Spleen (tissue), 11 donors: ENCODE results near the gene FHIT. TPM values are rescaled to one million over a fixed set of nuclear protein-coding genes. Genes with fewer than 3 reads are reported as not detected.

ENCODE experiments used
- DNase-seq: peaks from one replicate; pipeline ENCODE4 v3.0.0-alpha.2; 2020
- H3K27ac ChIP-seq, 8 donors: fragments of 200-600 bp; sonication (generic) in 7 of 8; 1 replicate in 4 of 8; 2 replicates in 4 of 8; pipeline versions ENCODE4 v1.5.0 to v1.8.0; 2016 to 2021; ENCODE audit warnings: inconsistent platforms in 4 of 8, mild to moderate bottlenecking in 4 of 8, moderate library complexity in 1 of 8
- H3K27me3 ChIP-seq, 7 donors: fragments of 200-600 bp; sonication (generic) in 6 of 7; replicated peaks in 1 of 7; 1 replicate in 4 of 7; 2 replicates in 3 of 7; pipeline versions ENCODE4 v1.5.0 to v1.8.0; 2016 to 2021; ENCODE audit warnings: inconsistent platforms in 3 of 7, mild to moderate bottlenecking in 1 of 7
- H3K36me3 ChIP-seq, 6 donors: fragments of 200-600 bp; sonication (generic) in 5 of 6; 1 replicate in 4 of 6; 2 replicates in 2 of 6; pipeline versions ENCODE4 v1.5.0 to v1.8.0; 2016 to 2021; ENCODE audit warnings: inconsistent platforms in 2 of 6
- H3K4me1 ChIP-seq, 6 donors: fragments of 200-600 bp; sonication (generic) in 5 of 6; 1 replicate in 3 of 6; 2 replicates in 3 of 6; pipeline versions ENCODE4 v1.5.0 to v1.8.0; 2016 to 2021; ENCODE audit warnings: inconsistent platforms in 3 of 6
- H3K4me3 ChIP-seq, 8 donors: fragments of 200-600 bp; sonication (generic) in 7 of 8; 1 replicate in 4 of 8; 2 replicates in 4 of 8; pipeline versions ENCODE4 v1.5.0 to v1.8.0; 2016 to 2021; ENCODE audit warnings: inconsistent platforms in 4 of 8, mild to moderate bottlenecking in 4 of 8, moderate library complexity in 2 of 8
- H3K9me3 ChIP-seq, 8 donors: fragments of 200-600 bp; sonication (generic) in 7 of 8; 1 replicate in 4 of 8; 2 replicates in 4 of 8; pipeline versions ENCODE4 v1.5.0 to v1.8.0; 2016 to 2021; ENCODE audit warnings: inconsistent platforms in 4 of 8
- POLR2A ChIP-seq, 3 donors: fragments of 450-650 bp; IDR thresholded peaks; one replicate each; pipeline ENCODE4 v1.5.1; 2017; ENCODE audit warnings: antibody characterized with exemption in 3 of 3, mild to moderate bottlenecking in 1 of 3
- POLR2AphosphoS5 ChIP-seq, 3 donors: sonication (generic); formaldehyde crosslinking; IDR thresholded peaks; one replicate each; pipeline ENCODE4 v1.5.1; 2017; ENCODE audit warnings: antibody characterized with exemption in 3 of 3
- WGBS, 5 donors: extraction: QIAGEN DNeasy Blood & Tissue Kit in 3 of 5; methylation state at CpG; one replicate each; pipeline versions ENCODE4 v1.1.5 to v1.1.7; 2013 to 2018; 5-methylcytosine and 5-hydroxymethylcytosine counted together
- intact Hi-C: fragments of 100-400 bp; cut with DNase I; formaldehyde crosslinking; loops from one replicate; pipeline ENCODE4 v1.15.0; 2023; ENCODE audit warnings: low total_unique reads
- polyA plus RNA-seq, 3 donors: library from polyadenylated mRNA; stranded (reverse); fragments of 200-250 nt; gene quantifications; one replicate each; pipeline ENCODE4 v1.2.1, GENCODE V29; 2013
- total RNA-seq, 7 donors: library from RNA; depleted of rRNA in 3 of 7; stranded (reverse); fragments of >200 nt in 3 of 7; fragmentation: NEBNext Ultra II Directional in 4 of 7; extraction: Animal tissue kit (Norgen Biotek cat#: 25700) in 4 of 7; gene quantifications; one replicate each; pipeline versions ENCODE4 v1.1.0 to v1.2.1, GENCODE V29; 2016 to 2021
- TF ChIP-seq, protein P1 (sequence below), 11 experiments: fragments of 200-600 bp in 7 of 11; fragments of 450-650 bp in 4 of 11; sonication (generic) in 4 of 11; IDR thresholded peaks in 8 of 11; conservative IDR thresholded peaks in 3 of 11; 1 replicate in 7 of 11; 2 replicates in 4 of 11; pipeline versions ENCODE4 v1.4.0 to v1.8.0; 2016 to 2021; ENCODE audit warnings: antibody characterized with exemption in 11 of 11, inconsistent platforms in 4 of 11, mild to moderate bottlenecking in 1 of 11
- donor health status: healthy with polysubstance abuse.
- donor health status: DM: no; HTN: no; CAD: no; lungs with moderate emphysema.
- donor health status: DM: no; HTN: no; CAD: no.
- donor health status: Bipolar disorder and iron deficiency.
- donor health status: healthy.
- donor health status: DM: no; HTN: no; CAD: no.
- donor health status: DM: yes; HTN: yes; CAD: no.

FHIT gene
- total and polyA plus RNA-seq, 10 donors, result 4.1 to 23.1 (median 12.2) TPM

DNA sequence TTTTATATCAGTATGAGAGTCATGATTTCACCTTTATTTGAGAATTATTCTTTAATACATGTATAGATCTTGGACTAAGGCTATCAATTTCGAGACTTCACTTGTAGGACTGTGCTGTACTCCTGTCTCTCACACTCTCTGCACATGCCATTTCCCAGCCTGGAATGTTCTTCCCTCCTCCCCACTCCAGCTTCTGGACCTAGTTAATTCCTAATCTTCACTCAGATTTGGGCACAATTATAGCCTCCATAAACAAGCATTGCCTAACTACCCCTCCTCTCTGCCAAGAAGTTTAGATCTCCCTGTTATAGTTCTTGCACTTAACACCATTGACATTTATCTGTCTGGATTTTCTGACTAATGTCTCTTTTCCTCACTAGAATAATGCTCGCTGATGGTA lies 88.3 kb downstream of the FHIT start:
- Histone ChIP-seq H3K4me3 (no peak overlapping the region), H3K36me3 (peaks cover 0 to 11% (median 0%) of the 10 kb centered on the region in 6 donors), H3K27me3 (no peaks in the 10 kb centered on the region), H3K4me1 (no peaks in the 10 kb centered on the region), H3K9me3 (peaks cover 0 to 14% (median 8%) of the 10 kb centered on the region in 8 donors), H3K27ac (no peak overlapping the region)
- DNase-seq, result no peak
- WGBS, 5 donors, result 85 to 91% (median 87%) methylated on average over 2 of the region's 2 CpGs
- intact Hi-C loops, result no loop called here
- no peak for TF ChIP-seq POLR2A (IDR thresholded peaks at IDR 0.05)
- TF ChIP-seq, protein P1, sequence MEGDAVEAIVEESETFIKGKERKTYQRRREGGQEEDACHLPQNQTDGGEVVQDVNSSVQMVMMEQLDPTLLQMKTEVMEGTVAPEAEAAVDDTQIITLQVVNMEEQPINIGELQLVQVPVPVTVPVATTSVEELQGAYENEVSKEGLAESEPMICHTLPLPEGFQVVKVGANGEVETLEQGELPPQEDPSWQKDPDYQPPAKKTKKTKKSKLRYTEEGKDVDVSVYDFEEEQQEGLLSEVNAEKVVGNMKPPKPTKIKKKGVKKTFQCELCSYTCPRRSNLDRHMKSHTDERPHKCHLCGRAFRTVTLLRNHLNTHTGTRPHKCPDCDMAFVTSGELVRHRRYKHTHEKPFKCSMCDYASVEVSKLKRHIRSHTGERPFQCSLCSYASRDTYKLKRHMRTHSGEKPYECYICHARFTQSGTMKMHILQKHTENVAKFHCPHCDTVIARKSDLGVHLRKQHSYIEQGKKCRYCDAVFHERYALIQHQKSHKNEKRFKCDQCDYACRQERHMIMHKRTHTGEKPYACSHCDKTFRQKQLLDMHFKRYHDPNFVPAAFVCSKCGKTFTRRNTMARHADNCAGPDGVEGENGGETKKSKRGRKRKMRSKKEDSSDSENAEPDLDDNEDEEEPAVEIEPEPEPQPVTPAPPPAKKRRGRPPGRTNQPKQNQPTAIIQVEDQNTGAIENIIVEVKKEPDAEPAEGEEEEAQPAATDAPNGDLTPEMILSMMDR (IDR thresholded peaks at IDR 0.05 in 8 of 11, conservative IDR thresholded peaks at IDR 0.05 in 3 of 11), result no peak
- TF ChIP-seq POLR2AphosphoS5 (IDR thresholded peaks at IDR 0.05), result no peak

DNA sequence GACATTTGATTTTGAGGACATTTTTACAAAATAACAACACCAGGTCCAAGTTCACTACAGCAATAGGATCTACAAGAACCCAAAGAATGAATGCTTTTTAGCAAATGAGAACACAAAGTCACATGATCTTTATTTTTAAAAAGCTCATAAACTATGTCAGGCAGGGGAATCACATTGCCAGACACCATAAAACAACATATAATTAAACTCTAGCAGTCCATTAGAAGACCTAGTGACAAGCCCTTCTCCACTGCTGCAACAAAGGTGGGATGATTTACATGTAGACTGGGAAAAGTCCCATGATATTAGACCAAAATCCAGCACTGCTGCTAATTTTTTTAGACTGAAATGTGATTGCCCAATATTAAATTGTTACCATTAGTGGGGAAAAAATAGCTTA lies 92.6 kb downstream of the FHIT start:
- H3K27me3 ChIP-seq, result no peaks in the 10 kb centered on the region
- no peak for DNase-seq
- H3K4me3 ChIP-seq, result no peak overlapping the region
- H3K4me1 ChIP-seq, result no peaks in the 10 kb centered on the region
- intact Hi-C loops, result no loop called here
- H3K36me3 ChIP-seq, result no peaks in the 10 kb centered on the region
- no peaks in the 10 kb centered on the region for H3K9me3 ChIP-seq
- TF ChIP-seq POLR2A (IDR thresholded peaks at IDR 0.05) (no peak), POLR2AphosphoS5 (IDR thresholded peaks at IDR 0.05) (no peak)
- TF ChIP-seq, protein P1 (IDR thresholded peaks at IDR 0.05 in 8 of 11, conservative IDR thresholded peaks at IDR 0.05 in 3 of 11), result no peak
- no peak overlapping the region for H3K27ac ChIP-seq

DNA sequence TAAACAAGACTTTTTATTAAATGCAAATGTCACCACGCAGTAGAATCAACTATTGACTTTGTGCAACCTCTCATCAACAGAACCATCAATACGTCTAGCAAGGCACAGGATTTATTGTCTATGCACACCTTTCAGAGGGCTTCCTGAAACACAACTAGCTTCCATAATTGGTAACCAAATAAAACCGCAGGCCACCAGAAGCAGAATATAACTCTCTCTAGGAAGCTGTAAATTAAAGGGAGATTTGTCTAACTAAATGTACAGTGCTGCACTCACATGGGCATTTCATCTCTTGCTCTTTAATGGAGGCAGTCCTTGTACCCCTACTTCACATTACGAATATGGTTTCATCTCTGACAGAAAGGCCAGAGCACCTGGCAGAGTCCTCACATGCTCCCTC lies 93.0 kb downstream of the FHIT start:
- no peaks in the 10 kb centered on the region for H3K9me3 ChIP-seq
- H3K4me1 ChIP-seq, result no peaks in the 10 kb centered on the region
- 36 to 61% (median 43%) methylated on average over 4 of the region's 4 CpGs for WGBS, 5 donors
- no peak overlapping the region for H3K27ac ChIP-seq
- no peaks in the 10 kb centered on the region for H3K27me3 ChIP-seq
- H3K4me3 ChIP-seq, result no peak overlapping the region
- intact Hi-C loops, result no loop called here
- no peak for DNase-seq
- TF ChIP-seq POLR2AphosphoS5 (IDR thresholded peaks at IDR 0.05), result no peak
- TF ChIP-seq, protein P1 (IDR thresholded peaks at IDR 0.05 in 8 of 11, conservative IDR thresholded peaks at IDR 0.05 in 3 of 11), result no peak
- TF ChIP-seq POLR2A (IDR thresholded peaks at IDR 0.05), result no peak
- H3K36me3 ChIP-seq, result no peaks in the 10 kb centered on the region

DNA sequence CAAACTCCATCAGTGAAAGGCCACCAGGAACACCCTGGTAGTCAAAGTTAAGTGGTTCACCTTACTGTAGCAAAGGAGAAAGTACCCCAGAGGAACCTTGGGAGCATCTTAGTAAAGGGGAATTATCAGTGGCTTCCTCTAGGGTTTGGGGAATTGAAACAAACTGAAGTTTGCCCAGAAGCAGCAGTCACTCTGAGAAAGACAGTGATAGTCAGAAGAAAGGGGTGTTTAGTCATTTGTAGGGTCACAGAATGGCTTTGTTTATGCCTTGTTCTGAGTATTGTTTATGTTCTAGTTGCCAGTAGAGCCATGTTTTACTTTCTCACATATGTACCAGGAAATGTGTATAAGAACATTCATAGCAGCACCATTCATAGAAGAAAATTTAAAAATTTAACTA lies 93.8 kb downstream of the FHIT start:
- Histone ChIP-seq H3K36me3 (no peaks in the 10 kb centered on the region), H3K4me1 (no peaks in the 10 kb centered on the region), H3K9me3 (no peaks in the 10 kb centered on the region), H3K4me3 (no peak overlapping the region), H3K27me3 (no peaks in the 10 kb centered on the region), H3K27ac (no peak overlapping the region)
- no peak for DNase-seq
- intact Hi-C loops, result no loop called here
- TF ChIP-seq, protein P1 (IDR thresholded peaks at IDR 0.05 in 8 of 11, conservative IDR thresholded peaks at IDR 0.05 in 3 of 11), result no peak
- TF ChIP-seq POLR2A (IDR thresholded peaks at IDR 0.05) (no peak), POLR2AphosphoS5 (IDR thresholded peaks at IDR 0.05) (no peak)
